CD14-positive monocyte (primary cell): ENCODE data around the gene UGT1A9. TPM values are rescaled to one million over a fixed set of nuclear protein-coding genes. Genes with fewer than 3 reads are reported as not detected.

Experiments used
- DNase-seq, 3 donors: peaks; one replicate each; pipeline ENCODE4 v3.0.0-alpha.2; 2011 to 2022
- H2AFZ ChIP-seq: 2 replicates; pipeline ENCODE4 v1.6.0; 2012; ENCODE audit warnings: mild to moderate bottlenecking, low read depth, low read length, inconsistent platforms; ENCODE audit not compliant: insufficient read depth, poor library complexity, severe bottlenecking
- H3K27ac ChIP-seq, 2 donors: 1 replicate in 1 of 2; 2 replicates in 1 of 2; pipeline ENCODE4 v1.5.1; 2012 to 2013; ENCODE audit warnings: low read length in 2 of 2, control low read depth in 1 of 2, inconsistent platforms in 1 of 2, low read depth in 1 of 2, mild to moderate bottlenecking in 1 of 2
- H3K27me3 ChIP-seq, 2 donors: one replicate each; pipeline versions ENCODE4 v1.6.0 to v1.6.1; 2011 to 2013; ENCODE audit warnings: low read length in 2 of 2; ENCODE audit not compliant: control insufficient read depth in 2 of 2, insufficient read depth in 2 of 2
- H3K36me3 ChIP-seq, 2 donors: replicated peaks in 1 of 2; 1 replicate in 1 of 2; 2 replicates in 1 of 2; pipeline versions ENCODE4 v1.5.1 to v1.6.1; 2012 to 2013; ENCODE audit warnings: low read length in 2 of 2, control low read depth in 1 of 2, inconsistent platforms in 1 of 2, mild to moderate bottlenecking in 1 of 2; ENCODE audit not compliant: insufficient read depth in 2 of 2, control insufficient read depth in 1 of 2
- H3K4me1 ChIP-seq, 2 donors: 1 replicate in 1 of 2; 2 replicates in 1 of 2; pipeline versions ENCODE4 v1.5.1 to v1.6.1; 2012 to 2013; ENCODE audit warnings: low read length in 2 of 2, control low read depth in 1 of 2, inconsistent platforms in 1 of 2, mild to moderate bottlenecking in 1 of 2, moderate library complexity in 1 of 2; ENCODE audit not compliant: insufficient read depth in 2 of 2, control insufficient read depth in 1 of 2
- H3K4me2 ChIP-seq: replicated peaks from 2 replicates; pipeline ENCODE3; 2012; ENCODE audit warnings: low read length, moderate library complexity, mild to moderate bottlenecking; ENCODE audit not compliant: poor library complexity, severe bottlenecking; ENCODE audit errors: extremely low read depth
- H3K4me3 ChIP-seq, 3 experiments: fragments of 200-600 bp in 1 of 3; sonication (generic) in 1 of 3; replicated peaks in 1 of 3; 1 replicate in 2 of 3; 2 replicates in 1 of 3; pipeline ENCODE4 v1.5.1; 2011 to 2013; ENCODE audit warnings: low read length in 3 of 3, mild to moderate bottlenecking in 3 of 3, control low read depth in 2 of 3, low read depth in 2 of 3, inconsistent platforms in 1 of 3, moderate library complexity in 1 of 3
- H3K79me2 ChIP-seq: 2 replicates; pipeline ENCODE4 v1.6.0; 2012; ENCODE audit warnings: mild to moderate bottlenecking, control low read depth, inconsistent platforms, low read length, moderate library complexity; ENCODE audit not compliant: insufficient read depth
- H3K9ac ChIP-seq: 2 replicates; pipeline ENCODE4 v1.6.0; 2017; ENCODE audit warnings: low read length, mild to moderate bottlenecking; ENCODE audit not compliant: insufficient read depth, poor library complexity, severe bottlenecking
- H3K9me3 ChIP-seq, 2 donors: replicated peaks in 1 of 2; 1 replicate in 1 of 2; 2 replicates in 1 of 2; pipeline versions ENCODE4 v1.5.1 to v1.6.1; 2012 to 2013; ENCODE audit warnings: low read length in 2 of 2, control low read depth in 1 of 2; ENCODE audit not compliant: control insufficient read depth in 1 of 2, insufficient read depth in 1 of 2
- H4K20me1 ChIP-seq: 2 replicates; pipeline ENCODE4 v1.6.0; 2012; ENCODE audit warnings: mild to moderate bottlenecking, low read length, control low read depth, moderate library complexity; ENCODE audit not compliant: insufficient read depth
- H3K27ac Mint-ChIP-seq, 7 donors: one replicate each; pipeline ENCODE4 v1.8.0; 2020; ENCODE audit warnings: mild to moderate bottlenecking in 7 of 7, mixed read lengths in 7 of 7, moderate library complexity in 6 of 7, inconsistent platforms in 2 of 7
- H3K27me3 Mint-ChIP-seq, 3 donors: one replicate each; pipeline ENCODE4 v1.8.0; 2021 to 2022; ENCODE audit warnings: low read depth in 3 of 3, mild to moderate bottlenecking in 3 of 3, mixed read lengths in 3 of 3, moderate library complexity in 3 of 3, inconsistent platforms in 1 of 3
- H3K36me3 Mint-ChIP-seq, 2 donors: one replicate each; pipeline ENCODE4 v1.8.0; 2020; ENCODE audit warnings: mixed read lengths in 2 of 2, inconsistent platforms in 1 of 2, mild to moderate bottlenecking in 1 of 2
- H3K4me1 Mint-ChIP-seq: one replicate; pipeline ENCODE4 v1.8.0; 2020; ENCODE audit warnings: mild to moderate bottlenecking, mixed read lengths
- H3K4me3 Mint-ChIP-seq, 2 donors: one replicate each; pipeline ENCODE4 v1.8.0; 2020; ENCODE audit warnings: mild to moderate bottlenecking in 2 of 2, mixed read lengths in 2 of 2, moderate library complexity in 1 of 2
- H3K9me3 Mint-ChIP-seq, 7 donors: one replicate each; pipeline ENCODE4 v1.8.0; 2020 to 2022; ENCODE audit warnings: mixed read lengths in 7 of 7, mild to moderate bottlenecking in 6 of 7, moderate library complexity in 6 of 7, inconsistent platforms in 2 of 7
- CTCF ChIP-seq: fragments of 200-600 bp; IDR thresholded peaks from one replicate; pipeline ENCODE4 v1.8.0; 2022; ENCODE audit warnings: antibody characterized with exemption, mild to moderate bottlenecking
- WGBS: methylation state at CpG from one replicate; pipeline ENCODE4 v1.1.5; 2013; ENCODE audit warnings: missing lambda C conversion rate; ENCODE audit not compliant: insufficient coverage; 5-methylcytosine and 5-hydroxymethylcytosine counted together
- intact Hi-C, 2 donors: fragments of 100-400 bp; cut with micrococcal nuclease; formaldehyde crosslinking; loops; one replicate each; pipeline versions ENCODE4 v1.15.0 to v1.15.1; 2023
- polyA plus RNA-seq, 3 donors: library from polyadenylated mRNA; depleted of rRNA in 1 of 3; unstranded in 2 of 3; stranded (reverse) in 1 of 3; fragments of 300-500 nt in 2 of 3; fragments of >200 nt in 1 of 3; fragmentation: Illumina TruSeq in 2 of 3; gene quantifications; 1 replicate in 2 of 3; 2 replicates in 1 of 3; pipeline ENCODE4 v1.2.3, GENCODE V29; 2012 to 2021

The UGT1A9 gene
- polyA plus RNA-seq, 3 donors, result not detected

- intact Hi-C loops, result no loop called here
- no peaks in the 10 kb centered on the region for H4K20me1 ChIP-seq
- 91% methylated on average over 11 of the region's 11 CpGs for WGBS
Observed at GRCh38 chr2:233817995-233818638, 146.4 kb downstream of the UGT1A9 start.

More at GRCh38 chr2:233817995-233818638, 146.4 kb downstream of the UGT1A9 start:
- no peaks in the 10 kb centered on the region for H3K79me2 ChIP-seq
- Mint-ChIP-seq H3K36me3 (no peaks in the 10 kb centered on the region), H3K4me1 (peaks cover 3% of the 10 kb centered on the region), H3K27me3 (peaks cover 2 to 9% (median 7%) of the 10 kb centered on the region in 3 donors), H3K27ac (no peak overlapping the region), H3K4me3 (no peak overlapping the region), H3K9me3 (peaks cover 0 to 4% (median 0%) of the 10 kb centered on the region in 7 donors)
- no peak overlapping the region for H3K27ac ChIP-seq
- no peak overlapping the region for H3K9ac ChIP-seq
- no peaks in the 10 kb centered on the region for H3K9me3 ChIP-seq
- no peak for TF ChIP-seq CTCF
- no peak overlapping the region for H2AFZ ChIP-seq
- peaks cover 2 to 5% of the 10 kb centered on the region in 2 donors for H3K4me1 ChIP-seq
- H3K36me3 ChIP-seq, result no peaks in the 10 kb centered on the region
- H3K27me3 ChIP-seq, result no peaks in the 10 kb centered on the region
- DNase-seq, result no peak
- no peak overlapping the region for H3K4me3 ChIP-seq
- H3K4me2 ChIP-seq, result no peak overlapping the region
